K562 (cell line): ENCODE data around the gene EPOP.

Source experiments
- DDX20 ChIP-seq: fragments of 450-650 bp; IDR thresholded peaks from 2 replicates; pipeline ENCODE4 v1.6.1; 2016; ENCODE audit warnings: missing genetic modification characterization, low read depth, mild to moderate bottlenecking, missing compliant biosample characterization, moderate library complexity
- NFE2L1 ChIP-seq: fragments of 450-650 bp; IDR thresholded peaks from 2 replicates; pipeline ENCODE4 v1.6.1; 2016; ENCODE audit warnings: missing genetic modification characterization, low read depth, mild to moderate bottlenecking, missing compliant biosample characterization, moderate library complexity, borderline replicate concordance
- RBM34 ChIP-seq: fragments of 200-400 bp; formaldehyde crosslinking; IDR thresholded peaks from 2 replicates; pipeline ENCODE4 v1.6.1; 2018; ENCODE audit warnings: low read length, borderline replicate concordance; ENCODE audit not compliant: insufficient read depth
- SIRT6 ChIP-seq: IDR thresholded peaks from one replicate; pipeline ENCODE4 v1.6.1; 2012; ENCODE audit warnings: low read depth, mild to moderate bottlenecking, control low read depth, inconsistent platforms, low read length, moderate library complexity
- STAT5A ChIP-seq: IDR thresholded peaks from 2 replicates; pipeline ENCODE4 v1.6.1; 2012; ENCODE audit warnings: low read length, inconsistent platforms, borderline replicate concordance
- TARDBP ChIP-seq: fragments of 450-650 bp; IDR thresholded peaks from 2 replicates; pipeline ENCODE4 v1.6.1; 2016
- ZNF224 ChIP-seq: sonication (generic); formaldehyde crosslinking; IDR thresholded peaks from 2 replicates; pipeline ENCODE4 v1.8.0; 2022; ENCODE audit warnings: mild to moderate bottlenecking, missing genetic modification reagents
- ZNF79 ChIP-seq: fragments of 250-450 bp; sonication (Bioruptor Pico); IDR thresholded peaks from 2 replicates; pipeline ENCODE4 v1.4.0; 2020; ENCODE audit warnings: low read depth, mild to moderate bottlenecking, moderate library complexity
- ZNF830 ChIP-seq: fragments of 250-450 bp; sonication (Bioruptor Pico); IDR thresholded peaks from 2 replicates; pipeline ENCODE4 v1.5.0; 2021; ENCODE audit warnings: mild to moderate bottlenecking
- TF ChIP-seq, protein P1 (sequence below): fragments of 250-450 bp; sonication (Bioruptor Pico); IDR thresholded peaks from 2 replicates; pipeline ENCODE4 v1.8.0; 2021; ENCODE audit warnings: moderate library complexity, mild to moderate bottlenecking, inconsistent platforms
- TF ChIP-seq, protein P2 (sequence below), 3 experiments: IDR thresholded peaks in 2 of 3; conservative IDR thresholded peaks in 1 of 3; 2 replicates each; pipeline ENCODE4 v1.5.1; 2011 to 2012; ENCODE audit warnings: low read length in 3 of 3, mild to moderate bottlenecking in 3 of 3, control low read depth in 2 of 3, improper control_type of control experiment in 1 of 3, inconsistent platforms in 1 of 3, low read depth in 1 of 3, mixed read lengths in 1 of 3, moderate library complexity in 1 of 3; ENCODE audit not compliant: insufficient read depth in 2 of 3

DNA sequence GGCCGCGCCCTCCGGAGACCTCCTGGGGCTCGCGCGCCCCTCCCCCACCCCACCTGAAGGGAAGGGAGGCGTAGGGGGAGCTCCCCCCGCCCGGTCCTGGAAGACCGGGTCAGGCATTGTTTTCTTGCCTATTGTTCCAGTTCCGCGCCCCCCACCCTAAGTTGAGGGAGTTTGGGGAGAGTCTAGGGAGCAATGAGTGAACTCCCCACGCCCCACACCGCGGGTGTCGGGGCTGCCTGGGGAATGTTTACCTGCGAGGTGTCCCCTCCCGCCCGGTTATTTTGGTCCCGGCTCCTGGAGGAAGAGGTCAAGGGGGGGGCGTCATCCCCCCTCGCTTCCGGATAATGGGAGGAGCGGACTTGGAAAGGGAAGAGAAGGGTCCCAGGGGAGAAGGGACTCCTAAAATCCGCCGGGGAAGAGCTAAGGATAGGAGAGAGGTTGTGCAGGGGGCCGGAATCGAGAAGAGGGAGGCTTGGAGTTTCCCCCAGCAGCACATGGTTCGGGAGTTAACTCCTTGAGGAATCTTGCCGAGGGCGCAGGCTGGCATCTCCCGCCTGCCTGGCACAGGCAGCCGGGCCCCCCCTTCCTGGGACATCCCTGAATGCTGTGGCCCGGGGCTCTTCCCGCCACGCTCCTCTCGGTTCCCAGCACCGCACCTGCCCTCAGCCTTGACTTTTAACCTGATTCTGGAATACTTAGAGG lies 31.2 kb upstream of the EPOP start:
- TF ChIP-seq ZNF830 (CRISPR knock-in tag) (no peak), ZNF79 (CRISPR knock-in tag) (no peak), NFE2L1 (tag) (no peak), ZNF224 (CRISPR knock-in tag) (no peak), SIRT6 (no peak), TARDBP (no peak), DDX20 (tag) (no peak), RBM34 (no peak), STAT5A (no peak)
- TF ChIP-seq, protein P1, sequence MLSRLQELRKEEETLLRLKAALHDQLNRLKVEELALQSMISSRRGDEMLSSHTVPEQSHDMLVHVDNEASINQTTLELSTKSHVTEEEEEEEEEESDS (CRISPR knock-in tag): no peak
- TF ChIP-seq, protein P2, sequence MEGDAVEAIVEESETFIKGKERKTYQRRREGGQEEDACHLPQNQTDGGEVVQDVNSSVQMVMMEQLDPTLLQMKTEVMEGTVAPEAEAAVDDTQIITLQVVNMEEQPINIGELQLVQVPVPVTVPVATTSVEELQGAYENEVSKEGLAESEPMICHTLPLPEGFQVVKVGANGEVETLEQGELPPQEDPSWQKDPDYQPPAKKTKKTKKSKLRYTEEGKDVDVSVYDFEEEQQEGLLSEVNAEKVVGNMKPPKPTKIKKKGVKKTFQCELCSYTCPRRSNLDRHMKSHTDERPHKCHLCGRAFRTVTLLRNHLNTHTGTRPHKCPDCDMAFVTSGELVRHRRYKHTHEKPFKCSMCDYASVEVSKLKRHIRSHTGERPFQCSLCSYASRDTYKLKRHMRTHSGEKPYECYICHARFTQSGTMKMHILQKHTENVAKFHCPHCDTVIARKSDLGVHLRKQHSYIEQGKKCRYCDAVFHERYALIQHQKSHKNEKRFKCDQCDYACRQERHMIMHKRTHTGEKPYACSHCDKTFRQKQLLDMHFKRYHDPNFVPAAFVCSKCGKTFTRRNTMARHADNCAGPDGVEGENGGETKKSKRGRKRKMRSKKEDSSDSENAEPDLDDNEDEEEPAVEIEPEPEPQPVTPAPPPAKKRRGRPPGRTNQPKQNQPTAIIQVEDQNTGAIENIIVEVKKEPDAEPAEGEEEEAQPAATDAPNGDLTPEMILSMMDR (IDR thresholded peaks at IDR 0.05 in 2 of 3, conservative IDR thresholded peaks at IDR 0.05 in 1 of 3; ENCODE audit: insufficient read depth in 2 of 3, low read depth in 1 of 3, low read length in 3 of 3): no peak
